ENCODE data around the gene CAPN5.

The CAPN5 gene

DNA sequence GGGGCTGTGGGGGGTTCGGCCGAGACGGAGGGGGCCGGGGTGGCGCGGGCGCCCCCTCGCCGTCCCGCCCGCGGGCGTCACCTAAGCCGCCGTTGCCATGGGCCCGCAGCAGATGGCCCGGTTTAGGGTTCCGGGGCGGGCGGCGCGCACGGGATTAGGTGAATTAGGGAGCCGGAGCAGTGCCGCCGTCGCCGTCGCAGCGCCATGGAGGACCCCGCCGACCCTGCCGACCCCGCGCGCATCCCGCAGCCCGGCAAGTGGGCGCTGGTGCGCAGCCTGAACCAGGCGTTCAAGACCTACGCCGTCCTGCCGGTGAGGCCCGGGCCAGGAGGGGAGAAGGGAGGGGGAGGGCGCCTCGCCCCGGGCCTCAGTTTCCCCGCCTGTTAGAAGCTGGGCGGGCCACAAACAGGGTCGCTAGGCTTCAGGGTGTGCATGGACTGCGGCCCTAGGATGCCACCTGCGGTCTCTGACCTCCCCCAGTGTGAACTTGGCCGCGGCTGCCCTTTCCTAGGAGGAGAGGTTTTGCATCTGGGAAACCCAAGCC, 71.4 kb downstream of the CAPN5 start:
- no peak for DNase-seq

DNA sequence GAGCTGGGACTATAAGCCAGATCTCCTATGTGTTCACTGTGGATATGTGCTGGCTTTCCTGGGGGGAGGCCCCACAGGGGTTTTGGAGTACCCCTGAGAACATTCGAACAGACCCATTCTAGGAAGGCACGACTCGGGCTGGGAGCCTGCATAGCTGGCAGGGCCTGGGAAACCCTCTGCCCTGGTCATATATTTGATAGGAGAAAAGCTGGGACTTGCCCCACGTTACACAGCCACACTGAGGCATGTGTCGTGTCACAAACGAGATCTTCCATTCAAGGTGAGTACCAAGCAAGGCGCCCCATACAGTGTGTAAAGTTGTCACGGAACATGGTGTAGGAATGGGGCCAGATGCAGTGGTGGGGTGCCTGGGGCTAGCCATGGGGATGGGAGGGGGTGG, 72.4 kb downstream of the CAPN5 start:
- no peak for DNase-seq

- no peak for DNase-seq
Observed at GRCh38 chr11:77140231-77140851, 73.6 kb downstream of the CAPN5 start.

DNA sequence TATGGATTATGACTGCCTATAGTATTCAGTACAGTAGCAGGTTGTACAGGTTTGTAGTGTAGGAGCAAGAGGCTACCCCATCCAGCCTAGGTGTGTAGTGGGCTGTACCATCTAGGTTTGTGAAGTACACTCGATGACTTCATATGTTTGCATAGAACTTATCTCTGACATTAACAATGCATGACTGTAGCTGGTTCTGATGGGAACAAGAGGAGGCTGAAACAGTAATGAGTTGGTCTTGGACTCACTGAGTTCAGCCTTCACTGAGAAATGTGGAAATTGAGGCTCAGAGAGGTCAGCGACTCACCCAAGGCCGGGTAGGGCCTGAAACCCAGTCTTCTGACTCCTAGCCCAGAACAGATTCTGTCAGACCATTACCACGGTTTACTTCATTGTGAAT, 74.3 kb downstream of the CAPN5 start:
- no peak for DNase-seq

DNA sequence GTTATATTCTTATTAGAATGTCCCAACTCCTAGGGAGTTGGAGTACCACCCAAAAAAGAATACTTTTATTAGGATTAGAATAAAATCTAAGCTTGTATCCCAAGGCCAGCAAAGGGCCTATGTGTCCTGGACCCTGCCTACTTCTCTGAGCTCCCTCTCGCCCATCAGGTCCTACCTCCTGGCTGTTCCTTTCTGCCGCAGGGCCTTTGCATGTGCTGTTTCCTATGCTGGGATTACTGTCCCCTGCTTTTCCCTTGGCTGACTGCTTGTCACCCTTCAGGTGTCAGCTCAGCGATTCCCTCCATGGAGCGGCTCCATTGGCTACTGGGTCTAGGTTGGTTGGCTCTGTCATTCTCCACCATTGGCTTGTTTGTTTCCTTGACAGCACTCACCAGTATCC, 74.7 kb downstream of the CAPN5 start:
- DNase-seq = no peak

- no peak for DNase-seq
Observed at GRCh38 chr11:77142091-77142975, 75.6 kb downstream of the CAPN5 start.

DNA sequence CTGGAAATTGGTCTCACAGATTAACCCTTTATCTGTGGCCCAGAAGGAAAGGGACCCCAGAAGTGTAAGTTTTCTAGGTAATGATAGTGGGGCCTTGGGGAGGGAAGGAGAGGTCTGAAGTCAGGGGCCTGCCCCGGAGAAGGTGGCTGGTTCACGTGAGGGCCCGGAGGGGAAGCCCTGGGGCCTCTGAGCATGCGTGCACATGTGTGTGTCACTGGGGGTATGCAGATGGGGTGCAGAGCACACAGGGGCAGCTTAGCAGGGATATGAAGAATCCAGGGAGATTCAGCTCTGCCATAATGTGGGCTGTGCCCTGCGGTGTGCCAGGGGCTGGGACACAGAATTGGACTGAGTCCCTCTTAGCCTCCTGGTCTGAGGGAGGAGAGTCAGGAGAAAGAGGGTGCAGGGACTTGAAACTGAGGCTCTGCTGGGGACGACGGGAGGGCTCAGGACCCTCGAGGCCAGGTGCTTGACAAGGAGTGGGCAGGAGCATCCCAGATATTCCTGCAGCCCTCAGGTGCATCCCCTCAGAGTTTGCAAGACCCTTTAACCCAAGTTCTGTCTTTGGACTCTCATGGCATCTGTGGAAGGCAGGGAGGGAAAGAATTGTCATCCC, 76.7 kb downstream of the CAPN5 start:
- no peak for DNase-seq

GRCh38 chr11:77144196-77144856, 77.6 kb downstream of the CAPN5 start:
- no peak for DNase-seq

DNA sequence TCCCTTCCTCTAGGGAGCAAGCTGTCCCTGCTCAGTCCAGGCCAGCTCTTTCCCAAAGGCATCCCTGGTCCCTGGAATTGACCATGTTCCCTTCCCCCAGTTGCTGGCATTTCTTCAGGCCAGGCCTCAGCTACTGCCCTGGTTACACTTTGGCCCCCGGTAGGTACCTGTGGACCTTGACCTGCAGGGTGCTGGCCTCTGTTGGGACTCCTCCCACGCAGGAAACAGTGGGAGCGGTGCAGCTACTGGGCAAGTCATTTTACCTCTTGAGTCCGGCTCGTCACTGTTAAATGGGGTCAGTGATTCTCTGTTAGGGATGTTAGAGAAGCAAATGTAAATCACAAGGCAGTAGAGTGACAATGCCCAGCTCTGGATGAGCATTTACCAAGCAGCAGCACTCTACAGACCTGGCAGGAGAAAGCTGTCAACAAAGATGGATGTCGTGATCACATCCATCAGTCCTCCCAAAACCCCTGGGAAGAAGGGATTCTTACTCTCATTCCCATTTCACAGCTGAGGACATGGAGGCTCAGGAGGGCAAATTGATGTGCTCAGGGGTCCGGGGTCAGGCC, 78.2 kb downstream of the CAPN5 start:
- DNase-seq = no peak

DNA sequence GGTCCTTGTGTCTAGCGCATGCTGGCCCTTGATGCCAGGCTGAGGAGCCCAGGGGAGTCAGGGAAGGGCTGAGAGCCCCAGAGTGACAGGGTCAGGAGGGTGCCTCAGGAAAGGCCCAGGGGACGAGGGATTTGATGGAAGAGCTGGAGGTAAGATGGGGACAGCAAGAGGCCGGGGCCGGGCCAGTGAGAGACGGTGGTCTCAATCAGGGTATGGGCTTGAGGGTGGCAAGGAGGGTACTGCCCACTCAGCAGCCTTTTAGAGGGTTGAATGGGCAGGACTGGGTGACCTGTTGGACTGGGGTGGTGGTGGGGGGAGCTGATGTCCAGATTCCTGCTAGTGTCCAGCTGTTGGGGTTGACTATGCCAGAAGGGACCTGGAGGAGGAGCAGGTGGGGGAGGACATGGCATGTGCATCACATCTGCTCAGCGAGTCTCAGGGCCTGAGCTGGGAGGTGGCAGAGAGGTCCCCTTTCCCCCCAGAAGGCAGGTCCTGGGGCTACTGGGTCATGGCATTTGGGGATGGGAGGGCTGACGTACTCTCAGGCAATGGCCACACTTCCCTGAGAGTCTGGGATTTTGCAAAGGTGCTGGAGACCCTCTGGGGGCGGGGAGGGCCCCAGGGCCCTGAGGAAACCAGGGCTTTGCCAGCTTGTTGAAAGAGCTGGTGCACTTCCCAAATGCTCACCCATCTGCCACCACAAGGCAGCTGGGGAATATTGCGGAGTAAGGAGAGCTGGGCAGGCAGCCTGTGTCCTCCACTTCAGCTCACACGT, 79.7 kb downstream of the CAPN5 start:
- no peak for DNase-seq

DNA sequence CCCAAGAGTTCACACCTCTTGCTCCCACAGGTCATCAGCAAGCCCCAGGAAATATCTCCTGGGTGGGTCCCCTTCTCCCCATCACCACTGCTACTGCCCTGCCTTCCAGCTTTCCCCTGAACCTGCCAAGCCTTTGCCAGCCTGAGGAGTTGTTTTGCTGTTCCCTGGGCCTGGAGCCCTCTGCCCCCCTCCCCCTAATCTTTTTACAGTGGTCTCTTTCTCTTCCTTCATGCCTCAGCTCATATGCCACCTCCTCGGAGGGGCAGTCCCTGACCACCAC, 80.2 kb downstream of the CAPN5 start:
- DNase-seq = no peak

DNA sequence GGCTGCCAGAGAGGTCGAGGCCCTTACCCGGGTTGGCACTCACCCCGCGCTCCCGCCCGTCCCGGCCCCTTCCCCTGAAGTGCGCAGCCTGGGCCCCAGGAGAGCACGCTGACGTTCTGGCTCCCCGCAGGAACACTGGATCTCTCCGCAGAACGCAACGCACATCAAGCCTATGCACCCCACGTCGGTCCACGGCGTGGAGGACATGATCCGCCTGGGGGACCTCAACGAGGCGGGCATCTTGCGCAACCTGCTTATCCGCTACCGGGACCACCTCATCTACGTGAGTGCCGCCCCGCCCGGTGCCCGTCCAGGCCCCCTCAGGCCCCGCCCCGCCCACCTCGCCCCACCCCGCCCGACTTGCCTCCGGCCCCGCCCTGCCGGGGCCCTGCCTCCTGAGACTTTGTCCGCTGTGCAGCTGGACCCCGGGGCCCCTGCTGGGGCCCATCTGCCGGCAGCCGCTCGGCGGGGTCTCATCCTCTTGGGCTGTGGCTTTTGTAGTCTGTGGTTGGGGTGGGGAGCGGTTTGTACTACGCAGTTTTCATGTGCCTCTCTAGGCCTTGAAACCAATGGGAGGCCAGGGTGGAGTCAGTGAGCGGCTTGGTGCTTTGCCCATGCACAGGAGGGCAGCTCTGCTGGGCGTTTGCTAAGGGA, 81.0 kb downstream of the CAPN5 start:
- no peak for DNase-seq

- DNase-seq = no peak
Observed at GRCh38 chr11:77148963-77149715, 82.4 kb downstream of the CAPN5 start.

- no peak for DNase-seq
Observed at GRCh38 chr11:77149716-77150392, 83.1 kb downstream of the CAPN5 start.

DNA sequence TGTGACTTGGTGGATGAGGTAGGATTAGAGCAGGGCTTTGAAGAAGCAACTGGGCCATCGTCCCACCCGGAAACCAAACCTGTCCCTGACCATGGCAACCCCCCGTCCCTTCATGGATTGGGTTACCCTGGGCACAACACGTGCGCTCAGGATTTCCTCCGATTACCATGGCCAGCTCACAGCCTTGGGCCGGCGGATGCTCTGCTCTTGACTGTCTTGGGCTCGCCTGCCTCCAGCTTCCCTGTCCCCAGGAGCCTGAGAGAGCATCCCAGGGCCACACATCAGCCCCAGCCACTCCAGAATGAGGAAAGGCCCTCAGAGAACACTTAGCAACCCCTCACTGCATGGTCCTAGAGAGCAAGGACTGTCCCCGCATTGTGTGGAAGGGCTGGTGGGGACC, 84.1 kb downstream of the CAPN5 start:
- DNase-seq = no peak

GRCh38 chr11:77151804-77152509, 85.2 kb downstream of the CAPN5 start:
- DNase-seq = no peak

- no peak for DNase-seq
Observed at GRCh38 chr11:77152846-77153245, 86.1 kb downstream of the CAPN5 start.

DNA sequence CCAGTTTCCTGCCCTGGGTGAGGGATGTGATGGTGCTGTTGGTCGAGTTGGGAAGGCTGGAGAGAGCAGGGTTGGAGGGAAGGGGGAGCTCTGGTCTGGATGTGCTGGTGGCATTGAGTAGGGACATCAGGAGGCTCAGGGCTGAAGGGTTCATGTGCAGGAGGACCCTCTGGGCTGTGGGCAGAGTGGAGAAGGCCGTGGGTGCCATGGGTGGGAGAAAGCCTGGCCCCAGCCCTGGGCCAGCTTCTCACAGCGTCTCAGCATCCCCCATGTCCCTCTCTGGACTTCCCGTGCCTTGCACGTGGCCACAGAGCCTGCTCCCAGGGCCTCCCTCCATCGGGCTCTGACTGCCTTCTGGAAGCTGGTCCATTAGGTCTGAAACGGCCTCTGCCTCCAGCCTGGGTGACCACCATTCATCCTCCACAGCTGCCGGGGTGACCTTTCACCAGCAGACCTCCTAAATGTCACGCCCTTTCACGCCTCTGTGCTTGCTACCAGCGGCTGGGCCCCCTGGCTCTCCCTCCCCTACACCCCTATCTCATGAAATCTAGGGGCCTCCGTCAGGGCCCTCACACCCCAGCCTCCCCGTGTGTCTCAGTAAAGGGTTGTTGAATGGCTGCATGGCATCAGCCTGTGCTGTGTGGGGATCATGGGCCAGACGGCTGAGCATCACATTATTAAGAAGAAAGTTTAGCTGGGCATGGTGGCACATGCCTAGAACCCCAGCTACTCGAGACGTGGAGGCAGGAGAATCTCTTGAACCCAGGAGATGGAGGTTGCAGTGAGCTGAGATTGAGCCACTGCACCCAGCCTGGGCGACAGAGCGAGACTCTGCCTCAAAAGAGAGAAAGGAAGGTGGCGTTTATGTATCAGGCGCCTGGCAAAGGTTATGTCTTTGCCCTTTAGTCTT, 86.8 kb downstream of the CAPN5 start:
- DNase-seq = no peak
